ENCODE results near the gene MED29. TPM values are rescaled to one million over a fixed set of nuclear protein-coding genes. Genes with fewer than 3 reads are reported as not detected.
A peak's percentile ranks its signal among the peaks of the same experiment; 100 is the strongest.

Gene MED29
- total RNA-seq, 1 donor from 2014 or later, result 14.2 TPM

- no peak for DNase-seq (ENCODE audit: low read depth, low spot score)
Observed at GRCh38 chr19:39410017-39410830, 19.0 kb downstream of the MED29 start.

DNA sequence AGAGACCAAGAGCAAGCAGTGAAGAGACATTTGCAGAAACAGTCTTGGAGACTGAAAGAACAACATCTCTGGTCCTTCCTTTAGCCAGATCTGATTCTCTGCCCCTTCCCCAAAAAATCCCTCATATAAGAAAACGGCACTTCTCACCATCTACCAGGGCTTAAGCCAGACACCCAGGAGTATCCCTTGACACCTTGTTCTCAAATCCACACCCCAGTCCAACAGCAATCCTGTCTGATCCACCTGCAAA is 19.6 kb downstream of the MED29 start:
- no peak for DNase-seq (ENCODE audit: low read depth, low spot score)

DNA sequence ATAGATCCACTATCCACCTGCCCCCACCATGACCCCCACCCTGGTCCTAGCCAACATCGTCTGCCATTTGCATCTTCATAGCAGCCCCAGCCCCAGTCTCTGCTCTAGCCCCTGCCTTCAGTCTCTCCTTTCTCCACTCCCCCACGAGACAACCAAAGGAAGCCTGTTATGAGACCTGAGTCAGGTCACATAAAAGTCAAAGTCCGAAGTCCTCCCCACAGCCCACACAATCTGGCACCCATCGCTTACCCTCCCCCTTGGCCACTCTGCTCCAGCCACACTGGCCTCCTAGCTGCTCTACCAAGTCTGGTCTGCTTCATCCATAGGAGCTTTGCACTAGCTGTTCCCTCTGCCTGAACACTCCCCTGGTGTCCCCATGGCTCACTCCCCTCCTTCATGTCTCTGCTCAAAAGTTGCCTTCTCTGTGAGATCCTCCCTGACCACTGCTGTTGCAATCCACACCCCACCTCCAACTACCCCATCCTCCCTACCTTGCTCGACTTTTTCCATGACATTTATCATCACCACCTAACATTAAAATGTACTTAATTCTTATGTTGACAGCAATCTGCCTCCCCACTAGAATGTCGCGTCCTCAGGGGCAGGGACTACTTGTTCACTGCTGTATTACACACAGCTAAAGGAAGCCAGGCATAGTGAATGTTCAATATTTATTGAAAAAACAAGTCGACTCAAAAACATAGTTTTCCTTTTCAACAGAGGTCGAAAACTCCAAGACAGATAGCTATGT is 20.1 kb downstream of the MED29 start:
- DNase-seq (ENCODE audit: low read depth, low spot score), result no peak

- peak; percentile 73 for DNase-seq (ENCODE audit: low read depth, low spot score)
Observed at GRCh38 chr19:39411832-39412099, 20.6 kb downstream of the MED29 start.

DNA sequence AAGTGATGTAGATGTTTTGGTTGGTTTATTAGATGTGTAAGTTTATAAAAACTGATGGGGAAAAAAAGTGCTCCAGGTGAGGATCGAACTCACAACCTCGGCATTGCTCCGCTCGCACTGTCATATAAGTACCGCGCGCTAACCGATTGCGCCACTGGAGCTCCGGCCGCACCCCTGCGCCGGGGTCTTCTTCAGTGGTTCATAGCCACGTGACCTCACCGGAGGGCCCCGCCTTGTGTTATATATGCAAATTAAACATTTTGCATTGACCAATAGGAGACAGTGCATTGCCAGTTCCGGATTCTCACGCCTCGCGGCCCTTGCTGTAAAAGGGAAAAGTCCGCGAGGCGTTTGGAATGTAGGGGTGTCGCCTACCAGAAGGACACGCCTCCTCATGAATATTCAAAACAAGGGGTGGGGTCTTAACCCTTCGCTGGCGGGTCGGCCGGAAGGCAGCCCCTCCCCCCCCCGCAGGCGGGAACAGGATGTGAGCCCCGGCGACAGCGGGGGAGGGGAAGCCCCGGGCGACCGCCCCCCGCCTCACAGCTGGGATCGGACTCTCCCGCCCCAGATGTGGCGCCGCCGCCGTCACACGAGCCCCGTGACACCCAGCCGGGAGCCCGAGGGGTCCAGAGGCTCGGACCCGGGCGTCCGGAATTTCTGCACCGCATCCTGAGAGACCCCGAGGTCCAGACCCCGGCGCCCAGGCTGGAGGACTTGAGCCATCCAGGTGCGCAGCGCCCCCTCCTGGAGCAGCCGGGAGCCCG is 21.1 kb downstream of the MED29 start, which contains the start of gene PLEKHG2:
PLEKHG2 (plus strand) TSS at position 570 of the 767 bp plus-strand sequence. CDS start 1,418 bp downstream, outside the sequence.
- peak; percentile 99 for DNase-seq (ENCODE audit: low read depth, low spot score)

DNA sequence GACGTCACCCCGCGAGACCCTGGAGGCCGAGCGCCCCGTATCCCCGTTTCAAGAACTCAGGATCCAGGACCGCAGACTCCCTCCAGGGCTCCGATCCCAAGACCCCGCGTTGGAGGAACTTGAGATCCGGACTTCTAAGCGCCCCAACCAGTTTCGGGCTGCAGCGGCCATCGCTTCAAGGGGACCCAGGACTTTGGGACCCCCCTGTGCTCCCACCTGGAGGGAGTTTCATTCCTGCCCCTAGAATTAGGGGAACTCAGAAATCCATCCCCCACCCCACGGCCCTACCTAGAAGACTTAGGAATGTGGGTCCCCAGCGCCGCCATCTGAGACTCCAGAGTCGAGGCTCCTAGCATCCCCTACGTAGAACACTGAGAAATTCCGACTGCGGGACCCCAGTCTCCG is 21.7 kb downstream of the MED29 start:
- DNase-seq (ENCODE audit: low read depth, low spot score), result no peak

GRCh38 chr19:39413272-39413910 is 22.2 kb downstream of the MED29 start:
- DNase-seq (ENCODE audit: low read depth, low spot score), result no peak

DNA sequence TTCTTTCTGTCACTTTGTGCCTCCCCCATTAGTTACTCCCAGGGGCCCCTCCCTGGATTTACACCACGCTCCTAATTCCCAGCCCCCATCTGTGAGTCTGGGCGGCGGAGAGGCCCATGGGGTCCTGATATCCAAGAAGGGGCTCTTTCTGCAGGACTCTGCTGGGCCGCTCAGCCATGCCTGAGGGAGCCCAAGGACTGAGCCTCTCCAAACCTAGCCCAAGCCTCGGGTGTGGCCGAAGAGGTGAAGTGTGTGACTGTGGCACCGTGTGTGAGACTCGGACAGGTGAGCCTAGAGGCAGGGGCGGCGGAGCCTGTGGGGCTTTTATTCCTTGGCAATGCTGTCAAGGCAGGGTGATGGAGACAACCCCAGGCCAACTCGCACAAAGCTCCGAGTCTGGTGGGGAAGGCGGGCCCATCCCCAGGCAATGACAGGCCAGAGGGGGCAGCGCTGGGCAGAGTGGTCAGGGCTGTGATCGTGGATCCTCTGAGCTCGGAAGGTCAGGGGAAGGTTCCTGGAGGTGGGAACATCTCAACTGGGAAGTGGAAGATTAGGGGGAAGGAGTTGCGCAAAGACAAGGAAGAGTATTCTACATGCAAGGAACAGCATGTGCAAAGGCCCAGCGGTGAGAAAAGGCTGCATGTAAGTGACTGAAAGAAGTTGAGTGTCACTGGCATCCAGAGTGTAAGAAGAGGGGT is 22.9 kb downstream of the MED29 start:
- no peak for DNase-seq (ENCODE audit: low read depth, low spot score)

DNA sequence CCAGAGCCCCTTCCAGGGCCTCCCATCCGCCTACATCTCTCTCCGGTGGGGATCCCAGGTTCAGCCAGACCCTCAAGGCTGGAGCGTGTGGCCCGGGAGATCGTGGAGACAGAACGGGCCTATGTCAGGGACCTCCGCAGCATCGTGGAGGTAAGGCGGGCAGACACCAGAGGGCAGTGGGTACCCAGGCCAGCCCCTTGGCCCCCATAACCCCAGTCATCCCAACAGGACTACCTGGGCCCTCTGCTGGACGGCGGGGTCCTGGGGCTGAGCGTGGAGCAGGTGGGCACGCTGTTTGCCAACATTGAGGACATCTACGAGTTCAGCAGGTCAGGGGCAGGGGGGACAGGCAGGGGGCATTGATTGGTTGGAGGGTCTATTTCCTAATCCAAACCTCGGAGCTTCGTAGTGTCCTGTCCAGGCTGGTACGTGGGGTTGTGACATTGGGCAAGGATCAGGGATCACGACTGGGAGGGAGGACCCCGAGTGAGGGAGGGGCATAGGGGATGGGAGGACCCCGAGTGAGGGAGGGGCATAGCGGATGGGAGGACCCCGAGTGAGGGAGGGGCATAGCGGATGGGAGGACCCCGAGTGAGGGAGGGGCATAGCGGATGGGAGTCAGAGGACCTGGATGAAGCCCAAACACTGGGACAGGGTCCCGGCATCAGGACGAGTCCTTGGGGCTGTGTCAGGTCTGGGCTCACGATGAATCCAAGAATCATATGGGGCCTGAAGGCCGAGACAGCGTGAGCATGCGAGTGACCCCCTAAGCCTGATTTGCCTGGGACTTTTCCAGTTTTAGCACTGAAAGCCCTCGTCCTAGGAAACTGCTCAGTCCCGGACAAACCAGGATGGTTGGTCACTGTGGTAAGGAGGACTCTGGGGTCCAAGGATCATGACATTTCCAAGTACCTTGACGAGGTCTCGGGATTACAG is 24.2 kb downstream of the MED29 start:
- DNase-seq (ENCODE audit: low read depth, low spot score), result no peak

GRCh38 chr19:39416152-39417120 is 25.3 kb downstream of the MED29 start:
- no peak for DNase-seq (ENCODE audit: low read depth, low spot score)

GRCh38 chr19:39417463-39418181 is 26.4 kb downstream of the MED29 start:
- DNase-seq (ENCODE audit: low read depth, low spot score), result no peak

DNA sequence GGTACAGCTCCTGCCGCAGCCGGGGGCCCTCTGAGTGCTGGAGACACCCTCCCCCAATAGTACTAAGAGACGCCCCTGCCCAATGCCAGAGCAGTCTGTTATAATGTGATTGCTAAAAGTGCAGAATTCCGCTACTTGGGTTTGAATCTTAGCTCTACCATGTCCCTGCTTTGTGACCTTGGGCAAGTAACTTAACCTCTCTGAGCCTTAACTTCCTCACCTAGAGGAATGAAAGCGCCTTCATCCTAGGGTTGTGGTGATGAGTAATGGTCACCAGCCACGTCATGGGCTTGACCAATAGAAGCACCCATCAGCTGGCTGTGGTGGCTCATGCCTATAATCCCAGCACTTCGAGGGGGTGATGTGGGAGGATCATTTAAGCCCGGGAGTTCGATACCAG is 27.8 kb downstream of the MED29 start:
- DNase-seq (ENCODE audit: low read depth, low spot score), result no peak

DNA sequence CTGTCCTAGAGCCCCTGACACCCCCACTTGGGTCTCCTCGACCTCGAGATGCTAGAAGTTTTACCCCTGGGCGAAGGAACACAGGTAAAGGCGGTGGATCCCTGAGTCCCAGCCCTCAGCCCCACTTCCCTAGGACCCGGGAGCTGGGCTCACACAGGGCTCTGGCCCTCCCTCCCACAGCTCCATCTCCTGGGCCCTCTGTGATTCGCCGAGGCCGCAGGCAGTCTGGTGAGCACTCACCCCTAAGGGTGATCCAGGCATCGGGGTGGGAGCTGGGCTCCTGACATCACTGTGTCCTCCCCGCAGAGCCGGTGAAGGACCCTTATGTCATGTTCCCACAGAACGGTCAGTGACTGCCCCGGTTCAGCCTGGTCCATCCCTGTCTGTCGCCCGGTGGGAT is 29.6 kb downstream of the MED29 start:
- DNase-seq (ENCODE audit: low read depth, low spot score), result no peak

- no peak for DNase-seq (ENCODE audit: low read depth, low spot score)
Observed at GRCh38 chr19:39422020-39422419, 30.8 kb downstream of the MED29 start.

- DNase-seq (ENCODE audit: low read depth, low spot score), result no peak
Observed at GRCh38 chr19:39423258-39424086, 32.3 kb downstream of the MED29 start.

DNA sequence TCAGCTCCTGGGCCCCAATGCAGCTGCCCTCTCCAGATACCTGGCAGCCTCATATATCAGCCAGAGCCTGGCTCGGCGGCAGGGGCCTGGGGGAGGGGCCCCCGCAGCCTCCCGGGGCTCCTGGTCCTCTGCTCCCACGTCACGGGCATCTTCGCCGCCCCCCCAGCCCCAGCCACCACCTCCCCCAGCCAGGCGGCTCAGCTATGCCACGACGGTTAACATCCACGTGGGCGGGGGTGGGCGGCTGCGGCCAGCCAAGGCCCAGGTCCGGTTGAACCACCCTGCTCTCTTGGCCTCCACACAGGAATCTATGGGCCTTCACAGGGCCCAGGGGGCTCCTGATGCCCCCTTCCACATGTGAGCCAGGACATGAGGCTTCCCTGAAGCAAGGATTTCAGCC is 33.8 kb downstream of the MED29 start:
- no peak for DNase-seq (ENCODE audit: low read depth, low spot score)

GRCh38 chr19:39425744-39426143 is 34.6 kb downstream of the MED29 start:
- DNase-seq (ENCODE audit: low read depth, low spot score), result no peak

GRCh38 chr19:39426170-39426569 is 35.0 kb downstream of the MED29 start:
- no peak for DNase-seq (ENCODE audit: low read depth, low spot score)
